HG03460 (cell line): Measurements from ENCODE around the gene RNU2-63P.
"Not testable (repeated sequence)": the region's sequence is repeated elsewhere in the genome, so short reads cannot be mapped to it uniquely, and the experiment has no call there.

Source experiments
- ATAC-seq: cut with Tn5 transposase; IDR thresholded peaks from one replicate; pipeline ENCODE4 v1.9.1; 2021; ENCODE audit not compliant: unreplicated experiment

The RNU2-63P gene

GRCh38 chr2:87987473-87987872 is 28.9 kb downstream of the RNU2-63P start:
- not testable (repeated sequence) for ATAC-seq

GRCh38 chr2:87985902-87986301 is 30.4 kb downstream of the RNU2-63P start:
- ATAC-seq: not testable (repeated sequence)

GRCh38 chr2:87981182-87981581 is 35.2 kb downstream of the RNU2-63P start:
- ATAC-seq: not testable (repeated sequence)

GRCh38 chr2:87972385-87972784 is 44.0 kb downstream of the RNU2-63P start:
- ATAC-seq: not testable (repeated sequence)
